Hepatocyte (in vitro differentiated cells): Measurements from ENCODE around the gene CMSS1. TPM values are rescaled to one million over a fixed set of nuclear protein-coding genes. Genes with fewer than 3 reads are reported as not detected.

Source experiments
- DNase-seq: peaks from one replicate; pipeline ENCODE4 v3.0.0-alpha.2; 2016; ENCODE audit warnings: low spot score
- H2AFZ ChIP-seq: fragments of 200-600 bp; sonication (generic); 2 replicates; pipeline ENCODE4 v1.6.0; 2016; ENCODE audit warnings: antibody characterized with exemption, mild to moderate bottlenecking
- H3K27ac ChIP-seq: fragments of 200-600 bp; sonication (generic); 2 replicates; pipeline ENCODE4 v1.5.1; 2016; ENCODE audit warnings: mild to moderate bottlenecking
- H3K27me3 ChIP-seq: fragments of 200-600 bp; sonication (generic); 2 replicates; pipeline ENCODE4 v1.6.1; 2016
- H3K36me3 ChIP-seq: fragments of 200-600 bp; sonication (generic); replicated peaks from 2 replicates; pipeline ENCODE4 v1.5.1; 2016; ENCODE audit warnings: low read depth; ENCODE audit not compliant: insufficient read depth
- H3K4me1 ChIP-seq: fragments of 200-600 bp; sonication (generic); 2 replicates; pipeline ENCODE4 v1.5.1; 2016; ENCODE audit warnings: mild to moderate bottlenecking, moderate library complexity; ENCODE audit not compliant: insufficient read depth
- H3K4me2 ChIP-seq: fragments of 200-600 bp; sonication (generic); 2 replicates; pipeline ENCODE4 v1.6.0; 2016
- H3K4me3 ChIP-seq: fragments of 200-600 bp; sonication (generic); 2 replicates; pipeline ENCODE4 v1.5.1; 2016; ENCODE audit warnings: mild to moderate bottlenecking
- H3K79me2 ChIP-seq: fragments of 200-600 bp; sonication (generic); 2 replicates; pipeline ENCODE4 v1.6.0; 2017; ENCODE audit warnings: mild to moderate bottlenecking
- H3K9me2 ChIP-seq: fragments of 200-600 bp; sonication (generic); replicated peaks from 2 replicates; pipeline ENCODE4 v1.6.0; 2017; ENCODE audit warnings: mild to moderate bottlenecking; ENCODE audit not compliant: insufficient read depth
- H3K9me3 ChIP-seq: fragments of 200-600 bp; sonication (generic); 2 replicates; pipeline ENCODE4 v1.5.1; 2016; ENCODE audit warnings: low read depth, mild to moderate bottlenecking
- H4K20me1 ChIP-seq: fragments of 200-600 bp; sonication (generic); 2 replicates; pipeline ENCODE4 v1.6.0; 2016; ENCODE audit warnings: mild to moderate bottlenecking; ENCODE audit not compliant: insufficient read depth, poor library complexity, severe bottlenecking
- CTCF ChIP-seq: fragments of 200-600 bp; sonication (generic); IDR thresholded peaks from 2 replicates; pipeline ENCODE4 v1.5.1; 2016; ENCODE audit warnings: antibody characterized with exemption, mild to moderate bottlenecking; ENCODE audit not compliant: poor library complexity
- EZH2 ChIP-seq: fragments of 200-600 bp; sonication (generic); IDR thresholded peaks from 2 replicates; pipeline ENCODE4 v1.6.1; 2016; ENCODE audit warnings: antibody characterized with exemption, mild to moderate bottlenecking, borderline replicate concordance
- EZH2phosphoT487 ChIP-seq: fragments of 200-600 bp; sonication (generic); IDR thresholded peaks from one replicate; pipeline ENCODE4 v1.6.1; 2018; ENCODE audit warnings: antibody characterized with exemption, mild to moderate bottlenecking, low read depth, moderate library complexity; ENCODE audit not compliant: unreplicated experiment, severe bottlenecking
- WGBS: methylation state at CpG from one replicate; pipeline ENCODE4 v1.1.6; 2016; ENCODE audit warnings: low lambda C conversion rate; ENCODE audit errors: missing lambda C conversion rate; 5-methylcytosine and 5-hydroxymethylcytosine counted together
- polyA plus RNA-seq: library from polyadenylated mRNA; unstranded; fragments of >200 nt; fragmentation: Nextera tagmentation; extraction: Ambion mirVana; gene quantifications from 2 replicates; pipeline ENCODE4 v1.2.1, GENCODE V29; 2016
- total RNA-seq: library from RNA; depleted of rRNA; stranded (reverse); fragments of >200 nt; gene quantifications from 2 replicates; pipeline ENCODE4 v1.2.3, GENCODE V29; 2014

CMSS1 gene
- total and polyA plus RNA-seq, 2 experiments from 2014 or later: 11.8 to 17.0 TPM

- no peak for DNase-seq
- no peaks in the 10 kb centered on the region for H4K20me1 ChIP-seq
- no peak overlapping the region for H2AFZ ChIP-seq
- no peaks in the 10 kb centered on the region for H3K9me2 ChIP-seq
- no peaks in the 10 kb centered on the region for H3K27me3 ChIP-seq
- H3K4me1 ChIP-seq: no peaks in the 10 kb centered on the region
- no peaks in the 10 kb centered on the region for H3K9me3 ChIP-seq
- H3K36me3 ChIP-seq: no peaks in the 10 kb centered on the region
- no peak overlapping the region for H3K4me3 ChIP-seq
- WGBS: 76% methylated on average over 3 of the region's 3 CpGs
- no peak overlapping the region for H3K4me2 ChIP-seq
- peak overlapping the region; percentile 12 for H3K27ac ChIP-seq
- TF ChIP-seq EZH2 (no peak), EZH2phosphoT487 (no peak), CTCF (no peak)
- peaks cover 38% of the 10 kb centered on the region for H3K79me2 ChIP-seq
These were observed 7.5 kb downstream of the CMSS1 start for GRCh38 chr3:99825004-99825640.

- WGBS: 93% methylated on average over 3 of the region's 3 CpGs
These were observed 12.2 kb downstream of the CMSS1 start for GRCh38 chr3:99829844-99830243.

GRCh38 chr3:99833617-99834205 is 16.0 kb downstream of the CMSS1 start:
- no peaks in the 10 kb centered on the region for H3K36me3 ChIP-seq
- no peak overlapping the region for H3K4me2 ChIP-seq
- H3K27ac ChIP-seq: peak overlapping the region; percentile 43
- no peak overlapping the region for H2AFZ ChIP-seq
- H3K9me2 ChIP-seq: no peaks in the 10 kb centered on the region
- H3K4me1 ChIP-seq: peaks cover 6% of the 10 kb centered on the region
- TF ChIP-seq EZH2 (no peak), EZH2phosphoT487 (no peak), CTCF (no peak)
- no peaks in the 10 kb centered on the region for H3K27me3 ChIP-seq
- H4K20me1 ChIP-seq: no peaks in the 10 kb centered on the region
- no peaks in the 10 kb centered on the region for H3K9me3 ChIP-seq
- H3K4me3 ChIP-seq: no peak overlapping the region
- WGBS: 72% methylated on average over 4 of the region's 4 CpGs
- DNase-seq: no peak
- peaks cover 12% of the 10 kb centered on the region for H3K79me2 ChIP-seq

More at GRCh38 chr3:99829844-99830243, 12.2 kb downstream of the CMSS1 start:
- Histone ChIP-seq H2AFZ (no peak overlapping the region), H3K9me2 (no peaks in the 10 kb centered on the region), H3K4me3 (no peak overlapping the region), H3K9me3 (no peaks in the 10 kb centered on the region), H3K4me1 (peaks cover 6% of the 10 kb centered on the region), H3K36me3 (no peaks in the 10 kb centered on the region), H3K79me2 (peaks cover 21% of the 10 kb centered on the region), H3K4me2 (no peak overlapping the region), H3K27ac (no peak overlapping the region), H4K20me1 (no peaks in the 10 kb centered on the region), H3K27me3 (no peaks in the 10 kb centered on the region)
- no peak for TF ChIP-seq EZH2phosphoT487
- TF ChIP-seq EZH2: no peak
- TF ChIP-seq CTCF: no peak
- no peak for DNase-seq
